Measurements from ENCODE around the gene DNAH10.

The DNAH10 gene

GRCh38 chr12:123873793-123874192 is 111.7 kb downstream of the DNAH10 start:
- H3K4me3 ChIP-seq (ENCODE audit: low read depth, low read length): no peak overlapping the region
- TF ChIP-seq, protein P1, sequence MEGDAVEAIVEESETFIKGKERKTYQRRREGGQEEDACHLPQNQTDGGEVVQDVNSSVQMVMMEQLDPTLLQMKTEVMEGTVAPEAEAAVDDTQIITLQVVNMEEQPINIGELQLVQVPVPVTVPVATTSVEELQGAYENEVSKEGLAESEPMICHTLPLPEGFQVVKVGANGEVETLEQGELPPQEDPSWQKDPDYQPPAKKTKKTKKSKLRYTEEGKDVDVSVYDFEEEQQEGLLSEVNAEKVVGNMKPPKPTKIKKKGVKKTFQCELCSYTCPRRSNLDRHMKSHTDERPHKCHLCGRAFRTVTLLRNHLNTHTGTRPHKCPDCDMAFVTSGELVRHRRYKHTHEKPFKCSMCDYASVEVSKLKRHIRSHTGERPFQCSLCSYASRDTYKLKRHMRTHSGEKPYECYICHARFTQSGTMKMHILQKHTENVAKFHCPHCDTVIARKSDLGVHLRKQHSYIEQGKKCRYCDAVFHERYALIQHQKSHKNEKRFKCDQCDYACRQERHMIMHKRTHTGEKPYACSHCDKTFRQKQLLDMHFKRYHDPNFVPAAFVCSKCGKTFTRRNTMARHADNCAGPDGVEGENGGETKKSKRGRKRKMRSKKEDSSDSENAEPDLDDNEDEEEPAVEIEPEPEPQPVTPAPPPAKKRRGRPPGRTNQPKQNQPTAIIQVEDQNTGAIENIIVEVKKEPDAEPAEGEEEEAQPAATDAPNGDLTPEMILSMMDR (IDR thresholded peaks at IDR 0.05; ENCODE audit: low read depth, low read length, missing control alignments): no peak
- DNase-seq (ENCODE audit: low read depth): no peak

GRCh38 chr12:123877968-123878367 is 115.9 kb downstream of the DNAH10 start:
- H3K4me3 ChIP-seq (ENCODE audit: low read depth, low read length): no peak overlapping the region
- DNase-seq (ENCODE audit: low read depth): no peak
- TF ChIP-seq, protein P1 (IDR thresholded peaks at IDR 0.05; ENCODE audit: low read depth, low read length, missing control alignments): no peak

DNA sequence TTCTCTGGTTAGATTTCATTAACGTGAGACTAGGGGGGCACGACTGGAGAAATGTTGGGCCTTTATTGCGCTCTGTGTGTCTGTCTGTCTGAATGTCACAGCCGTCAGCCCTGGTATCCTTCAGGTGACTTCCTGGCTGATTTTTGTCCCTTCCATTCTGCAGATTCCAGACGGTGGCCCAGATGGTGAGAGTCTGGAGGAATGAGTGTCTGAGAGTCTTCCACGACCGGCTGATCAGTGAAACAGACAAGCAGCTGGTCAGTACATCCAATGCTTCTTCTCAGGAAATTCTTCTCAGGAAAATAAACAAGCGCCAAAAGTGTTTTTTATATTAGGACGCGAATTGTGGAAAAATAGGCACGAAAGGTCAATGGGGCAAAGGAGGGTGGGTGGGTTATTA is 117.0 kb downstream of the DNAH10 start:
- no peak overlapping the region for H3K4me3 ChIP-seq (ENCODE audit: low read depth, low read length)
- TF ChIP-seq, protein P1 (IDR thresholded peaks at IDR 0.05; ENCODE audit: low read depth, low read length, missing control alignments): no peak
- no peak for DNase-seq (ENCODE audit: low read depth)

DNA sequence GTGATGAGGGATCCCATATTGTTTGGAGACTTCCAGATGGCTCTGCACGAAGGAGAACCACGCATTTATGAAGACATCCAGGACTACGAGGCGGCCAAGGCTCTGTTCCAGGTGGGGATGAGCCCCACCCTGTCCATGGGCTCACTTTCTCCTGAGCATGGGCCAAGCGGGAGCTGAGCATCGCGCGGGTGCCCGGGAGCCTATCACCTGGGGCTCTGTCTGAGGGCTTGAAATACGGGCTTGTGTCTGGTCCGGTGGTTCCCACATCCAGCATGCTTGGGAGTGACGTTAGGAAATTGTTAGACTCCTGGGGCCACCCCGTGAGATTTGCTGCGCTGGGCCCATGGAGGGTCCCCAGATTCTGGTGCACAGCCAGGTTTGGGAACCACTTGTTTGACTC is 117.6 kb downstream of the DNAH10 start:
- no peak for DNase-seq (ENCODE audit: low read depth)
- TF ChIP-seq, protein P1 (IDR thresholded peaks at IDR 0.05; ENCODE audit: low read depth, low read length, missing control alignments): no peak
- no peak overlapping the region for H3K4me3 ChIP-seq (ENCODE audit: low read depth, low read length)

- DNase-seq (ENCODE audit: low read depth): no peak
- H3K4me3 ChIP-seq (ENCODE audit: low read depth, low read length): no peak overlapping the region
- TF ChIP-seq, protein P1 (IDR thresholded peaks at IDR 0.05; ENCODE audit: low read depth, low read length, missing control alignments): no peak
Measured at GRCh38 chr12:123882161-123882705, 120.1 kb downstream of the DNAH10 start.

DNA sequence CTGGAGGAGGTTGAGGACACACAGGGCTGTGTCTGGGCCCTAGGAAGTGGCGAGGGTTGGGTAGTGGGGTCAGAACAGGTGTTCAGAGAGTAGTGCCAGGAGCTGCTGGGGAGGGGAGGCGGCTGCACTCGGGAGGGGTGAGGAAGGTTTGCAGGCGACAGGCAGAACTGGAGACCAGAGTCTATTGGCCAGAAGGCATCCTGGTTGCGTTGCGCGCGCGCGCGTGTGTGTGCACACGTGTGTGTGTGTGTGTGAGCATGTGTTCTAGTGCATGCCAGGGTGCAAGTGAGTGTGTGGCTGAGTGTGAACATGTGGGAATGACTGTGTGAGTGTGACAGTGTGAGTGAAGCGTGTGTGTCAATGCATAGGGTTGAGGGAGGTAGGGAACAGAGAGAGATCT is 124.2 kb downstream of the DNAH10 start:
- H3K4me3 ChIP-seq (ENCODE audit: low read depth, low read length): no peak overlapping the region
- TF ChIP-seq, protein P1 (IDR thresholded peaks at IDR 0.05; ENCODE audit: low read depth, low read length, missing control alignments): no peak
- DNase-seq (ENCODE audit: low read depth): no peak

DNA sequence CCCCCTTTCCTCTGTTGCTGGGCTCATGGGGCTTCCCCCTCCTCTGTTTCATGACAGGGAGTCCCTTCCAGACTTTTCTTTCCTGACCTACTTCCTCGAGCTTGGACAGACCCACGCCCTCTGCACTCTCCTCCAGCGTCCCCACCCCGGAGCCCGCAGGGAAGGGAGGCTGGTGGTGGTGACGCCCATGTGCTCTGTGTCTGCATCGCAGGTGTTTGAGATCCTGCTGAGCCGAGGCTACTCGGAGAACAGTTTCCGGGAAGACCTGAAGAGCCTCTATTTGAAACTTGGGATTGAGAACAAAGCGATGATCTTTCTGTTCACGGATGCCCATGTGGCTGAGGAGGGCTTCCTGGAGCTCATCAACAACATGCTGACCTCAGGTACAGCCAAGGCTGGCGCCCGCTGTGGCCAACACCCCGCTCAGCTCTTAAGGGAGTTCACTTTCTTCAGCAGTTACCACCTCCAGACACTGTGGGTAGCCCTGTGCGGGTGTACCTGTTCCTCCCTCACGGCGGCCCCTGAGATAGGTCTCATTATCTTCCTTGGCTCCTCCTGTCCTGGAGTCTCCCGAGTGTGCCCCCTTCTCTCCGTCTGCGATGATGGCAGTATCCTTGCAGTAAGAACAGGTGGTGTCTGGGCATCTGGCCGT is 125.0 kb downstream of the DNAH10 start:
- no peak for DNase-seq (ENCODE audit: low read depth)
- TF ChIP-seq, protein P1 (IDR thresholded peaks at IDR 0.05; ENCODE audit: low read depth, low read length, missing control alignments): no peak
- H3K4me3 ChIP-seq (ENCODE audit: low read depth, low read length): no peak overlapping the region

All from GM12864 (cell line).